Activated T-helper 2 cell treated with anti-CD3 and anti-CD28 coated beads, Interferon-gamma antibody, Interleukin-2, Interleukin-4, amounts not matched to agents 10 μg/mL and 5 μg/mL and 100 μg/mL, durations not matched to agents 14 hours and 24 hours and 36 hours (primary cell): ENCODE measurements around the gene PHF23. TPM values are rescaled to one million over a fixed set of nuclear protein-coding genes. Genes with fewer than 3 reads are reported as not detected.

ENCODE experiments used
- DNase-seq: peaks from one replicate; pipeline ENCODE4 v3.0.0; 2021; ENCODE audit warnings: low spot score
- H3K27ac Mint-ChIP-seq: one replicate; pipeline ENCODE4 v1.8.0; 2021; ENCODE audit warnings: mixed read lengths
- H3K27me3 Mint-ChIP-seq: one replicate; pipeline ENCODE4 v1.8.0; 2021; ENCODE audit warnings: low read depth, mixed read lengths
- H3K36me3 Mint-ChIP-seq: one replicate; pipeline ENCODE4 v1.8.0; 2021; ENCODE audit warnings: low read depth, mixed read lengths
- H3K4me1 Mint-ChIP-seq: one replicate; pipeline ENCODE4 v1.8.0; 2021; ENCODE audit warnings: low read depth, mixed read lengths
- H3K4me3 Mint-ChIP-seq: one replicate; pipeline ENCODE4 v1.8.0; 2021; ENCODE audit warnings: low read depth, mild to moderate bottlenecking, moderate library complexity, mixed read lengths
- H3K9me3 Mint-ChIP-seq: one replicate; pipeline ENCODE4 v1.8.0; 2021; ENCODE audit warnings: mixed read lengths
- intact Hi-C: fragments of 100-400 bp; cut with micrococcal nuclease; formaldehyde crosslinking; loops from one replicate; pipeline ENCODE4 v1.15.1; 2023
- total RNA-seq: library from RNA; stranded (reverse); gene quantifications from 2 replicates; pipeline ENCODE4 v1.2.3, GENCODE V29; 2022

The PHF23 gene
- total RNA-seq, 1 donor from 2014 or later: 43.4 TPM

- H3K27ac Mint-ChIP-seq: no peak overlapping the region
- intact Hi-C loops: no loop called here
- H3K4me3 Mint-ChIP-seq: no peak overlapping the region
- no peaks in the 10 kb centered on the region for H3K36me3 Mint-ChIP-seq
- H3K27me3 Mint-ChIP-seq: peaks cover 15% of the 10 kb centered on the region
- no peak for DNase-seq
- H3K4me1 Mint-ChIP-seq: peaks cover 29% of the 10 kb centered on the region
- H3K9me3 Mint-ChIP-seq: no peaks in the 10 kb centered on the region
These were observed 30.4 kb downstream of the PHF23 start for GRCh38 chr17:7208754-7209460.

GRCh38 chr17:7208027-7208571, 31.2 kb downstream of the PHF23 start:
- Mint-ChIP-seq H3K36me3 (no peaks in the 10 kb centered on the region), H3K4me3 (no peak overlapping the region), H3K9me3 (no peaks in the 10 kb centered on the region), H3K4me1 (peaks cover 23% of the 10 kb centered on the region), H3K27me3 (peaks cover 10% of the 10 kb centered on the region), H3K27ac (no peak overlapping the region)
- intact Hi-C loops: no loop called here
- no peak for DNase-seq

- H3K4me1 Mint-ChIP-seq: peaks cover 23% of the 10 kb centered on the region
- no peaks in the 10 kb centered on the region for H3K36me3 Mint-ChIP-seq
- intact Hi-C loops: no loop called here
- no peaks in the 10 kb centered on the region for H3K9me3 Mint-ChIP-seq
- H3K27me3 Mint-ChIP-seq: peaks cover 9% of the 10 kb centered on the region
- no peak overlapping the region for H3K27ac Mint-ChIP-seq
- no peak for DNase-seq
- H3K4me3 Mint-ChIP-seq: no peak overlapping the region
These were observed 31.9 kb downstream of the PHF23 start for GRCh38 chr17:7207120-7208001.

GRCh38 chr17:7205561-7205960, 33.7 kb downstream of the PHF23 start:
- no peak for DNase-seq
- peak overlapping the region; percentile 84 for H3K27ac Mint-ChIP-seq
- peaks cover 23% of the 10 kb centered on the region for H3K4me1 Mint-ChIP-seq
- H3K9me3 Mint-ChIP-seq: no peaks in the 10 kb centered on the region
- H3K27me3 Mint-ChIP-seq: peaks cover 3% of the 10 kb centered on the region
- peak overlapping the region; percentile 74 for H3K4me3 Mint-ChIP-seq
- H3K36me3 Mint-ChIP-seq: peaks cover 3% of the 10 kb centered on the region
- intact Hi-C loops: loop anchor here (1.0 kb wide), 1 partner anchor 9 kb away; no protein-coding TSS in a partner anchor

- peak; percentile 89 for DNase-seq
- Mint-ChIP-seq H3K9me3 (no peaks in the 10 kb centered on the region), H3K4me1 (peaks cover 23% of the 10 kb centered on the region), H3K4me3 (peak overlapping the region; percentile 74), H3K27me3 (no peaks in the 10 kb centered on the region), H3K36me3 (peaks cover 3% of the 10 kb centered on the region), H3K27ac (peak overlapping the region; percentile 84)
- intact Hi-C loops: loop anchor here (1.0 kb wide), 1 partner anchor 9 kb away; no protein-coding TSS in a partner anchor
These were observed 34.3 kb downstream of the PHF23 start for GRCh38 chr17:7204828-7205461.

- H3K27ac Mint-ChIP-seq: peak overlapping the region; percentile 84
- peaks cover 23% of the 10 kb centered on the region for H3K4me1 Mint-ChIP-seq
- peaks cover 3% of the 10 kb centered on the region for H3K36me3 Mint-ChIP-seq
- no peaks in the 10 kb centered on the region for H3K27me3 Mint-ChIP-seq
- DNase-seq: no peak
- H3K4me3 Mint-ChIP-seq: peak overlapping the region; percentile 74
- H3K9me3 Mint-ChIP-seq: no peaks in the 10 kb centered on the region
- intact Hi-C loops: no loop called here
These were observed 34.9 kb downstream of the PHF23 start for GRCh38 chr17:7204336-7204735.

- Mint-ChIP-seq H3K36me3 (peaks cover 3% of the 10 kb centered on the region), H3K27me3 (no peaks in the 10 kb centered on the region), H3K4me3 (peak overlapping the region; percentile 30), H3K4me1 (peaks cover 23% of the 10 kb centered on the region), H3K9me3 (no peaks in the 10 kb centered on the region), H3K27ac (no peak overlapping the region)
- intact Hi-C loops: no loop called here
- no peak for DNase-seq
These were observed 35.9 kb downstream of the PHF23 start for GRCh38 chr17:7203391-7203790.

GRCh38 chr17:7196651-7197401, 42.4 kb downstream of the PHF23 start:
- Mint-ChIP-seq H3K27me3 (no peaks in the 10 kb centered on the region), H3K4me1 (no peaks in the 10 kb centered on the region), H3K4me3 (no peak overlapping the region), H3K9me3 (no peaks in the 10 kb centered on the region), H3K27ac (no peak overlapping the region), H3K36me3 (peaks cover 3% of the 10 kb centered on the region)
- intact Hi-C loops: no loop called here
- DNase-seq: no peak

- Mint-ChIP-seq H3K27me3 (no peaks in the 10 kb centered on the region), H3K27ac (no peak overlapping the region), H3K4me1 (no peaks in the 10 kb centered on the region), H3K9me3 (no peaks in the 10 kb centered on the region), H3K4me3 (no peak overlapping the region), H3K36me3 (no peaks in the 10 kb centered on the region)
- intact Hi-C loops: no loop called here
- DNase-seq: no peak
These were observed 43.3 kb downstream of the PHF23 start for GRCh38 chr17:7195971-7196370.

GRCh38 chr17:7192271-7192937, 46.9 kb downstream of the PHF23 start:
- Mint-ChIP-seq H3K27ac (no peak overlapping the region), H3K4me1 (no peaks in the 10 kb centered on the region), H3K9me3 (no peaks in the 10 kb centered on the region), H3K27me3 (no peaks in the 10 kb centered on the region), H3K4me3 (no peak overlapping the region), H3K36me3 (no peaks in the 10 kb centered on the region)
- intact Hi-C loops: no loop called here
- DNase-seq: no peak

- Mint-ChIP-seq H3K4me1 (no peaks in the 10 kb centered on the region), H3K27ac (no peak overlapping the region), H3K27me3 (no peaks in the 10 kb centered on the region), H3K4me3 (no peak overlapping the region), H3K36me3 (no peaks in the 10 kb centered on the region), H3K9me3 (no peaks in the 10 kb centered on the region)
- DNase-seq: no peak
- intact Hi-C loops: no loop called here
These were observed 47.5 kb downstream of the PHF23 start for GRCh38 chr17:7191571-7192270.
